MM.1S (cell line): ENCODE results near the gene EN1.

Experiments used
- CTCF ChIP-seq: fragments of 300-600 bp; sonication (generic); IDR thresholded peaks from 2 replicates; pipeline ENCODE4 v1.5.1; 2016; ENCODE audit warnings: antibody characterized with exemption, low read length, mixed read lengths
- EZH2 ChIP-seq: fragments of 300-600 bp; sonication (generic); optimal IDR thresholded peaks from 2 replicates; pipeline ENCODE3; 2017; ENCODE audit warnings: low read depth, mild to moderate bottlenecking, antibody characterized with exemption, low read length, mixed read lengths

- TF ChIP-seq CTCF (no peak), EZH2 (no peak)
Measured at GRCh38 chr2:118822572-118822971, 24.9 kb downstream of the EN1 start.
